ENCODE results near the gene ADAMTS8. TPM values are rescaled to one million over a fixed set of nuclear protein-coding genes. Genes with fewer than 3 reads are reported as not detected.

The ADAMTS8 gene
- total and polyA plus RNA-seq, 4 donors: 0.02 to 0.08 (median 0.07) TPM; not detected in 1

DNA sequence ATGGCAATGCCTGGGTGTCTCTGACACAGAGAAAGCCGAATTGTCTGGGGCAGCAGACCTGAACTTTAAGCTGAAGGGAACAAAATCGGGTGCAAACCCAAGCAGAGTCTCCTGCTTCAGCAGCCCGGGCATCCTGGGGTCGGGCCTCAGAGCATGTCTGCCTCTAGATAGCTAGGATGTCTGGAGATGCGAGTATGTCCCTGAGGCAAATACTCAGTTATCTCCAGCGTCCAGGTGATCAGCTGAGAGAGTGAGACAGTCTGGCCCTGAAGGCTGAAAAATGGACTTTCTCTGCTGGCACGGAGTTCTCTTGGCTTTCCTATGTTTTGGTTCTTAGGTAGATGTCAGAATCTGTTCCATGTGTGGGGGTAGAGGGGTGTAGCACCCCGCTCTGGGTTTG is 3.3 kb downstream of the ADAMTS8 start:
- H3K36me3 ChIP-seq (ENCODE audit: control insufficient read depth in 4 of 4, insufficient read depth in 3 of 4, low read depth in 1 of 4, low read length in 3 of 4): no peaks in the 10 kb centered on the region
- no peak overlapping the region for H3K9ac ChIP-seq (ENCODE audit: low read depth in 1 of 2, low read length in 2 of 2)
- H3K9me3 ChIP-seq (ENCODE audit: control insufficient read depth in 4 of 4, low read length in 3 of 4): no peaks in the 10 kb centered on the region
- no peak for DNase-seq (ENCODE audit: low spot score)
- 75% methylated on average over 8 of the region's 8 CpGs for WGBS
- H3K4me3 ChIP-seq (ENCODE audit: low read depth in 1 of 3, low read length in 3 of 3): no peak overlapping the region
- peaks cover 0 to 9% (median 3%) of the 10 kb centered on the region in 4 donors for H3K27me3 ChIP-seq (ENCODE audit: control insufficient read depth in 4 of 4, insufficient read depth in 4 of 4, low read length in 3 of 4)
- TF ChIP-seq, protein P1, sequence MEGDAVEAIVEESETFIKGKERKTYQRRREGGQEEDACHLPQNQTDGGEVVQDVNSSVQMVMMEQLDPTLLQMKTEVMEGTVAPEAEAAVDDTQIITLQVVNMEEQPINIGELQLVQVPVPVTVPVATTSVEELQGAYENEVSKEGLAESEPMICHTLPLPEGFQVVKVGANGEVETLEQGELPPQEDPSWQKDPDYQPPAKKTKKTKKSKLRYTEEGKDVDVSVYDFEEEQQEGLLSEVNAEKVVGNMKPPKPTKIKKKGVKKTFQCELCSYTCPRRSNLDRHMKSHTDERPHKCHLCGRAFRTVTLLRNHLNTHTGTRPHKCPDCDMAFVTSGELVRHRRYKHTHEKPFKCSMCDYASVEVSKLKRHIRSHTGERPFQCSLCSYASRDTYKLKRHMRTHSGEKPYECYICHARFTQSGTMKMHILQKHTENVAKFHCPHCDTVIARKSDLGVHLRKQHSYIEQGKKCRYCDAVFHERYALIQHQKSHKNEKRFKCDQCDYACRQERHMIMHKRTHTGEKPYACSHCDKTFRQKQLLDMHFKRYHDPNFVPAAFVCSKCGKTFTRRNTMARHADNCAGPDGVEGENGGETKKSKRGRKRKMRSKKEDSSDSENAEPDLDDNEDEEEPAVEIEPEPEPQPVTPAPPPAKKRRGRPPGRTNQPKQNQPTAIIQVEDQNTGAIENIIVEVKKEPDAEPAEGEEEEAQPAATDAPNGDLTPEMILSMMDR (IDR thresholded peaks at IDR 0.05; ENCODE audit: low read depth, low read length, missing input control): no peak
- TF ChIP-seq JUND (IDR thresholded peaks at IDR 0.05) (no peak), YY1 (IDR thresholded peaks at IDR 0.05) (no peak), FOXA2 (IDR thresholded peaks at IDR 0.05) (no peak), RAD21 (IDR thresholded peaks at IDR 0.05) (no peak)
- TF ChIP-seq, protein P2, sequence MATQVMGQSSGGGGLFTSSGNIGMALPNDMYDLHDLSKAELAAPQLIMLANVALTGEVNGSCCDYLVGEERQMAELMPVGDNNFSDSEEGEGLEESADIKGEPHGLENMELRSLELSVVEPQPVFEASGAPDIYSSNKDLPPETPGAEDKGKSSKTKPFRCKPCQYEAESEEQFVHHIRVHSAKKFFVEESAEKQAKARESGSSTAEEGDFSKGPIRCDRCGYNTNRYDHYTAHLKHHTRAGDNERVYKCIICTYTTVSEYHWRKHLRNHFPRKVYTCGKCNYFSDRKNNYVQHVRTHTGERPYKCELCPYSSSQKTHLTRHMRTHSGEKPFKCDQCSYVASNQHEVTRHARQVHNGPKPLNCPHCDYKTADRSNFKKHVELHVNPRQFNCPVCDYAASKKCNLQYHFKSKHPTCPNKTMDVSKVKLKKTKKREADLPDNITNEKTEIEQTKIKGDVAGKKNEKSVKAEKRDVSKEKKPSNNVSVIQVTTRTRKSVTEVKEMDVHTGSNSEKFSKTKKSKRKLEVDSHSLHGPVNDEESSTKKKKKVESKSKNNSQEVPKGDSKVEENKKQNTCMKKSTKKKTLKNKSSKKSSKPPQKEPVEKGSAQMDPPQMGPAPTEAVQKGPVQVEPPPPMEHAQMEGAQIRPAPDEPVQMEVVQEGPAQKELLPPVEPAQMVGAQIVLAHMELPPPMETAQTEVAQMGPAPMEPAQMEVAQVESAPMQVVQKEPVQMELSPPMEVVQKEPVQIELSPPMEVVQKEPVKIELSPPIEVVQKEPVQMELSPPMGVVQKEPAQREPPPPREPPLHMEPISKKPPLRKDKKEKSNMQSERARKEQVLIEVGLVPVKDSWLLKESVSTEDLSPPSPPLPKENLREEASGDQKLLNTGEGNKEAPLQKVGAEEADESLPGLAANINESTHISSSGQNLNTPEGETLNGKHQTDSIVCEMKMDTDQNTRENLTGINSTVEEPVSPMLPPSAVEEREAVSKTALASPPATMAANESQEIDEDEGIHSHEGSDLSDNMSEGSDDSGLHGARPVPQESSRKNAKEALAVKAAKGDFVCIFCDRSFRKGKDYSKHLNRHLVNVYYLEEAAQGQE (IDR thresholded peaks at IDR 0.05): no peak
- H3K27ac ChIP-seq (ENCODE audit: low read depth in 1 of 2, low read length in 2 of 2): no peak overlapping the region
- H3K4me1 ChIP-seq (ENCODE audit: control insufficient read depth in 4 of 4, insufficient read depth in 4 of 4, low read length in 3 of 4): peaks cover 11 to 29% (median 20%) of the 10 kb centered on the region in 4 donors

DNA sequence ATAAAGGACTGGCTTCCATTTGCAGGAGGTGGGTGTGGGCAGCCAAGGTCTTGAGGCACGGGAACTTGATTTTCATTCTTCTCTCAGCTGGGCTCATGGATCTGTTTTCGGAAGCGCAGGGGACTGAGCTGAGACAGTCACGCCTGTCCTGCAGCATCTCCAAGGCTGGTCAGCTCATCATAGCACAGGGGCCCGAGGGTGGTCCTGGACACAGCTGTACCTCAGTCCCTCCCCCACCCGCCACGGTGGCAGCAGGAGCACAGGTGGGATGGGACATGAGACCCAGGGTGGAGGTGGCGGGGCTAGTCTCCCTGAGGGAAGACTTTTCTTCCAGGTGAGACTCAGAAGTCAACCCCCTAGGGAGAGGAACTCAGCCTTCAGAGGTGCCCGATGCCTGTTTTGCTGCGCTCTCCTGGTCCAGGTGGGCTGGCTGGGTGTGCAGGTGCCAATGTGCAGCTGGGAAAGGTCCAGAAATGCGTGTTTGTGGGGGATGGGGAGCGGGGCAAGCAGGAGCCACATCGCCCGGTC is 3.7 kb downstream of the ADAMTS8 start:
- no peaks in the 10 kb centered on the region for H3K36me3 ChIP-seq (ENCODE audit: control insufficient read depth in 4 of 4, insufficient read depth in 3 of 4, low read depth in 1 of 4, low read length in 3 of 4)
- H3K27me3 ChIP-seq (ENCODE audit: control insufficient read depth in 4 of 4, insufficient read depth in 4 of 4, low read length in 3 of 4): peaks cover 0 to 9% (median 2%) of the 10 kb centered on the region in 4 donors
- no peak for TF ChIP-seq NR2F2 (IDR thresholded peaks at IDR 0.05)
- no peak for TF ChIP-seq TAF1 (conservative IDR thresholded peaks at IDR 0.05)
- no peak for TF ChIP-seq YY1 (IDR thresholded peaks at IDR 0.05)
- no peak for TF ChIP-seq JUND (IDR thresholded peaks at IDR 0.05)
- TF ChIP-seq, protein P1 (IDR thresholded peaks at IDR 0.05; ENCODE audit: low read depth, low read length, missing input control): no peak
- TF ChIP-seq HNF4A (conservative IDR thresholded peaks at IDR 0.05): no peak
- no peak overlapping the region for H3K4me3 ChIP-seq (ENCODE audit: low read depth in 1 of 3, low read length in 3 of 3)
- no peak overlapping the region for H3K9ac ChIP-seq (ENCODE audit: low read depth in 1 of 2, low read length in 2 of 2)
- H3K4me1 ChIP-seq (ENCODE audit: control insufficient read depth in 4 of 4, insufficient read depth in 4 of 4, low read length in 3 of 4): peaks cover 11 to 29% (median 20%) of the 10 kb centered on the region in 4 donors
- 89% methylated on average over 14 of the region's 14 CpGs for WGBS
- no peak for DNase-seq (ENCODE audit: low spot score)
- no peaks in the 10 kb centered on the region for H3K9me3 ChIP-seq (ENCODE audit: control insufficient read depth in 4 of 4, low read length in 3 of 4)
- H3K27ac ChIP-seq (ENCODE audit: low read depth in 1 of 2, low read length in 2 of 2): no peak overlapping the region

All from liver (tissue), 9 donors.